Eye (tissue), 1 donor: ENCODE results near the gene SPECC1L.
"Not testable (repeated sequence)": the region's sequence is repeated elsewhere in the genome, so short reads cannot be mapped to it uniquely, and the experiment has no call there.

Experiments used
- DNase-seq: peaks from one replicate; pipeline ENCODE4 v3.0.0-alpha.2; 2015

The SPECC1L gene, protein sequence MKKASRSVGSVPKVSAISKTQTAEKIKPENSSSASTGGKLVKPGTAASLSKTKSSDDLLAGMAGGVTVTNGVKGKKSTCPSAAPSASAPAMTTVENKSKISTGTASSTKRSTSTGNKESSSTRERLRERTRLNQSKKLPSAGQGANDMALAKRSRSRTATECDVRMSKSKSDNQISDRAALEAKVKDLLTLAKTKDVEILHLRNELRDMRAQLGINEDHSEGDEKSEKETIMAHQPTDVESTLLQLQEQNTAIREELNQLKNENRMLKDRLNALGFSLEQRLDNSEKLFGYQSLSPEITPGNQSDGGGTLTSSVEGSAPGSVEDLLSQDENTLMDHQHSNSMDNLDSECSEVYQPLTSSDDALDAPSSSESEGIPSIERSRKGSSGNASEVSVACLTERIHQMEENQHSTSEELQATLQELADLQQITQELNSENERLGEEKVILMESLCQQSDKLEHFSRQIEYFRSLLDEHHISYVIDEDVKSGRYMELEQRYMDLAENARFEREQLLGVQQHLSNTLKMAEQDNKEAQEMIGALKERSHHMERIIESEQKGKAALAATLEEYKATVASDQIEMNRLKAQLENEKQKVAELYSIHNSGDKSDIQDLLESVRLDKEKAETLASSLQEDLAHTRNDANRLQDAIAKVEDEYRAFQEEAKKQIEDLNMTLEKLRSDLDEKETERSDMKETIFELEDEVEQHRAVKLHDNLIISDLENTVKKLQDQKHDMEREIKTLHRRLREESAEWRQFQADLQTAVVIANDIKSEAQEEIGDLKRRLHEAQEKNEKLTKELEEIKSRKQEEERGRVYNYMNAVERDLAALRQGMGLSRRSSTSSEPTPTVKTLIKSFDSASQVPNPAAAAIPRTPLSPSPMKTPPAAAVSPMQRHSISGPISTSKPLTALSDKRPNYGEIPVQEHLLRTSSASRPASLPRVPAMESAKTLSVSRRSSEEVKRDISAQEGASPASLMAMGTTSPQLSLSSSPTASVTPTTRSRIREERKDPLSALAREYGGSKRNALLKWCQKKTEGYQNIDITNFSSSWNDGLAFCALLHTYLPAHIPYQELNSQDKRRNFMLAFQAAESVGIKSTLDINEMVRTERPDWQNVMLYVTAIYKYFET

GRCh38 chr22:24270556-24271385, at the start of gene SPECC1L:
Gene SPECC1L (plus strand): TSS chr22:24270831. CDS start chr22:24302232, 31,401 bp downstream.
- DNase-seq, result peak; percentile 98

GRCh38 chr22:24224468-24224867, 46.2 kb upstream of the SPECC1L start:
- no peak for DNase-seq

DNA sequence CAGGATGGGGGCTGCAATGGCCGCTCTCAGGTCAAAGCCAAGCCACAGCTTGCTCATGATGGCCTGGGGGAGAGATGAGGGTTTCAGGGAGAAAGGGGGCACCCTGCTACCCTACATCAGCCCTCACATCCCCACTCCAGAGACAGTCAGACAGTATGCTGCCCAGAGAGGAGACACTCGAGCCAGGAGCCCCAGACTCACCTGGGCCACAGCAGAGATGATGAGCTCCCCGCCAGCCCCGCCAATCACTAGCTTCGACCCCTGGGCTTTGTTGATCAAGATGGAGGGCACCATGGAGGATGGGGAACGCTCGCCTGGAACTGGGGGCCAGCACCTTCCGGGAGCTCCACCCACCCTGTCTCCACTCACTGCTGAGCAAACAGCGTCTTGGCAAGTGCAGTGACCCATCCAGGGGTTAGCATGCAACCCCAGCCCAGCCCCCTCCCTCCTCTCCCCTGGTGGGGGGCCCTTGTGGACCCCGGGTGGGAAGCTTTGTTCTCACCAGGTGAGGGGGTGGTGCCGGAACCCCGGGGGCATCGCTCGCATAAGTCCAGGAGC, 45.5 kb upstream of the SPECC1L start:
- no peak for DNase-seq

DNA sequence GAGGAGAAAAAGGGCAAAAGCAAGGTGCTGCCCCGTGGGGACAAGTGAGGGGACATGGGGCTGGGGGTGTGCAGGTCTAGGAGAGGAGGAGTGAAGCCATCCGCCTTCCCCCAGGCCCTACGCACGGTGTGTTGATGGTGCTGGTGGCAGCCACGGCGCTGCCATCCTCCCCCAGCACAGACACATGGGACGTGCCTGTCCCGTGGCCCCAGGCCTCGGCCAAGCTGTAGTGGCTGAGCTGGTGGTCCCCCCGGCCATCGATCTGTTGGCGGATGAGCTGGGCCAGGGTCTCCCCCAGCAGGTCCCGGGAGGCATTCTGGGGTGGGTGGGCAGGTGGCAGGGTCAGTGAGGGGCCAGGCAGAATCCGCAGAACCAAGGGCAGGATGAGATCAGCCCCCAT, 44.7 kb upstream of the SPECC1L start:
- DNase-seq, result no peak

DNA sequence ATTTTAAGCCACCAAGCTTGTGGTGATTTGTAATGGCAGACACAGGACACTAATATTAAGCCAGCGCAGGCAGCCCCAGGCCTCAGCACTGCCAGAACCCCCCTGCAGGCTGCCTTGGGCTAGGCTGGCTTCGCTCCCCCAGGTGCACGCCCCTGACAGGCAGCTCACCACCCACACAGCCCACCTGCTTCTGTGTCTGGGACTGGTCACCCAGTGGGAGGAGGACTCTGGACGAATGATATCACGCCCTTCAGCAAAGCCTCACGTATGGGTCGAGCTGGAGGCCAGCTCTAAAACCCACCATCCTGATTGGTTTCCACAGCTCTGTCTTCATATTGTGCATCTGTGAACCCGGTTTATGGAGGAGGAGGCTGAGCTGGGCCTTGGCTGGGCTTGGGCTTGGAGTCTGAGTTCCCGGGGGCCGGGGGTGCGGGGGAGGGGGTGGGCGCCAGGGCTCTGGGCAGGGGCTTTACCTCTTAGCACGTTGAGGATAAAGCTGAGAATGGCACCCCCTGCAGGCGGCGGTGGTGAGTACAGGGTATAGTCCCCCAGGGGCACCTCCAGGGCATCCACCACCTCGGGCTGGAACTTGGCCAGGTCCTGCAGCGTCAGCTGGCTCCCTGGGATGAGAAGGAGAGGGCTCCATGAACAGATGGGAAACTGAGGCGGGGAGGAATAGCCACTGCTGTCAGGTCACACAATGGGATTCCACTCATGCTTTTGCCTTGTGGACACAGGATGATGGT, 39.5 kb upstream of the SPECC1L start:
- no peak for DNase-seq

DNA sequence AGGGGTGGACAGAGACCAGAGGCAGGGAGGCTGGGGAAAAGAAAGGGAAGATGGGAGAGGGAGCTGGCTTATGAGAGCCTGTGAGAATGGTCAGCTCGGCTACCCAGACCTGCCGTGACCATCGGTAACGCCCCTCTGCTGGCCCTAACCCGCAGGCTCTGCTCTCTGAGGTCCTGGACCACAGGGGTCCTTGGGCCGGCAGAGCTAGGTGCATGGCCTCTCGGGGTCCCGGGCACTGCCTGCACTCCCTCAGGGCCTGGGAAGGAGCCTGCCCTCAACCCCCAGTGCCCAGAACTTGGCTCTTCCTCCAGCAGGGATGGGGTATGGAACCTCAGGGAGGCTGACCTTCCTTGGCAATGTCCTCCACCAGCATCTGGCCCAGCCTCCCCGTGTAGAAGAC, 38.9 kb upstream of the SPECC1L start:
- DNase-seq, result no peak

DNA sequence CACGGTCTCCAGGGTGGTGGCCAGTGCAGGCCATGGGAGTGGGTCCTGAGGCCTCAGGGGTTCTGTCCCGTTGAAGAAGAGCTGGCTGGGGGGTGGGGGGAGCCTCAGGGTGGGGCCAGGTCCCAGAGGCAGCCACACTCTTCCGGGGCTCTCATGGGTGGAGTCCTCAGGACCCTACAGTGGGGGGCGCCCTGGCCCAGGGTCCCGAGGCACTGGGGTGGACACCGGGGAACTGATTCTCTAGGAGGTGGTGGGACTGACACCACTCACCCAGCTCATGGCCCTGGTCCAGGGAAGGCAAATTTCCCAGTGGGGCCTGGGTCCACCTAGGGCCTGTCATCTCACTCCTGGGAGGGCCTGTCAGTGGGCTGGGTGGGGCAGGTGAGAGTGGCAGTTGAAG, 38.5 kb upstream of the SPECC1L start:
- no peak for DNase-seq

DNA sequence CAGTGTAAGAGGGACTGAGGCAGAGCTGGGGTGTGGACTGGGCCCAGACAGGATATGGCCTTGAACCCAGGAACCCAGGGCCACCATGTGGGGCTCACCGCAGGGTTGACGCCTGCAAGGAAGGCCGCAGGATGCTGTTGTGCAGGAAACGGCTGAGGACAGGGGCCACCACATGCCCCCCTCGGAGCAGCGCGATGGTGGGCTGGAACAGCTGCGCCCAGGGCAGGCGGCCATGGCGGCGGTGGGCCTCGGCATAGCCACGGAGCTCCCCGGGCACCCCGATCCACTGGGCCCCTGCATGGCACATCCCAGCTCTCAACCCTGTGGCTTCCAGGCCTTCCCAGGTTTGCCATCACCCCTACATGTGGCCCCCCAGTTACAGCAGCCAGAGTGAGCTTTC, 37.9 kb upstream of the SPECC1L start:
- no peak for DNase-seq

GRCh38 chr22:24233235-24233634, 37.4 kb upstream of the SPECC1L start:
- no peak for DNase-seq

DNA sequence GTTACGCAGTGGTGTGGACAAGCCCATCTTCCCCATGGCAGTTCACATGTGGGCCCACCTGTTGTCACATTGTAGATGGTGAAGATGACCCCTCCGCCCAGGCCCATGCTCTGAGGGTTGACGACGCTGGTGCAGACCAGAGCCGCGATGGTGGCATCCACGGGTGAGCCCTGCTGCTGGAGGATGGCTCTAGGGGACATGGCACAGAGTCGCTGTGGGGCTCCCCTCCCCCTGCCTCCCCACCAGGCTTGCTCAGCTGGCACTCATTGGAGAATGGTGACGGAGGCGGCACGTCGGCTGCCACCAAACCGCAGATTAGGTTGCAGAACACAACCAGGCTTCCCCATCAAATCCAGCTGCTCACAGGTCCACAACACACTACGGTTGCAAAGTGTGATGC, 36.8 kb upstream of the SPECC1L start:
- DNase-seq, result no peak

DNA sequence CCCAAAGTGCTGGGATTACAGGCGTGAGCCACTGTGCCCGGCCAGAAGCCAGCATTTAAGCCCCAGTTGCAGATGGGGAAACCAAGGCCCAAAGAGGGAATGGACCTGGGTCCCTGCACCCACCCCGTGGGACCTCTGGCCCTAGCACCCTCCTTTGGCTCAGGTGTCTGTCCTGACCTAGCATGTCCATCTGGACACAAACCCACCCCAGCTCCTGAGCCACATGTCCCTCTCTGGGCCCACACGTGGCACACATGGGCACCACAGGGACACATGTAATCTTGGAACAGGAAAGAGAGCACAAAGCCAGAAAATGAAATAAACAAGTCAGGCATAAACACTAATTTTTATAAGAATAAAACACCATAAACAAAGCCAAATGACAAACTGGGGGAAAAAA, 35.3 kb upstream of the SPECC1L start:
- no peak for DNase-seq

GRCh38 chr22:24236656-24237055, 34.0 kb upstream of the SPECC1L start:
- DNase-seq, result peak; percentile 18

DNA sequence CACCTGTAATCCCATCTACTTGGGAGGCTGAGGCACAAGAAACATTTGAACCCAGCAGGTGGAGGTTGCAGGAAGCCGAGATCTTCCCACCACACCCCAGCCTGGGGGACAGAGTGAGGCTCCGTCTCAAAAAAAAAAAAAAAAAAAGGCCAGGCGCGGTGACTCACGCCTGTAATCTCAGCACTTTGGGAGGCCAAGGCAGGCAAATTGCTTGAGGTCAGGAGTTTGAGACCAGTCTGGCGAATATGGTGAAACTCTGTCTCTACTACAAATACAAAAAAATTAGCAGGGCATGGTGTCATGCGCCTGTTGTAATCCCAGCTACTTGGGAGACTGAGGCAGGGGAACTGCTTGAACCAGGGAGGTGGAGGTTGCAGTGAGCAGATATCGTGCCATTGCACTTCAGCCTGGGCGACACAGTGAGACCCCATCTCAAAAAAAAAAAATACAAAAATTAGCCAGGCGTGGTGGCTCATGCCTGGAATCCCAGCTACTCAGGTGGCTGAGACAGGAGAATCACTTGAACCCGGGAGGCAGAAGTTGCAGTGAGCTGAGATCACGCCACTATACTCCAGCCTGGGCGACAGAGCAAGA, 32.4 kb upstream of the SPECC1L start:
- DNase-seq, result not testable (repeated sequence)

DNA sequence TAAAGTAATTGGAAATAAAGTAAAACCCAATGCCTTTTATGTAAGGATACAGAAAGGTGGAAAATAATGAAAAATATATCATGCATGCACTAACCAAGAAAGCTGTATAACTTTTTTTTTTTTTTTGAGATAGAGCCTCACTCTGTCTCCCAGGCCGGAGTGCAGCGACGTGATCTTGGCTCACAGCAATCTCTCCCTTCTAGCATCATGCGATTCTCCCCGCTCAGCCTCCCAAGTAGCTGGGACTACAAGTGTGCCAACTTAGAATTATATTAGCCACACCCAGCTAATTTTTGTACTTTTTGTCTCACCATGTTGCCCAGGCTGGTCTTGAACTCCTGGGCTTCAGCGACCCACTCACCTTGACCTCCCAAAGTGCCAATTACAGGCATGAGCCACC, 30.2 kb upstream of the SPECC1L start:
- no peak for DNase-seq

- DNase-seq, result not testable (repeated sequence)
Observed at GRCh38 chr22:24240985-24241692, 29.5 kb upstream of the SPECC1L start.

GRCh38 chr22:24243417-24243816, 27.2 kb upstream of the SPECC1L start:
- peak; percentile 33 for DNase-seq

DNA sequence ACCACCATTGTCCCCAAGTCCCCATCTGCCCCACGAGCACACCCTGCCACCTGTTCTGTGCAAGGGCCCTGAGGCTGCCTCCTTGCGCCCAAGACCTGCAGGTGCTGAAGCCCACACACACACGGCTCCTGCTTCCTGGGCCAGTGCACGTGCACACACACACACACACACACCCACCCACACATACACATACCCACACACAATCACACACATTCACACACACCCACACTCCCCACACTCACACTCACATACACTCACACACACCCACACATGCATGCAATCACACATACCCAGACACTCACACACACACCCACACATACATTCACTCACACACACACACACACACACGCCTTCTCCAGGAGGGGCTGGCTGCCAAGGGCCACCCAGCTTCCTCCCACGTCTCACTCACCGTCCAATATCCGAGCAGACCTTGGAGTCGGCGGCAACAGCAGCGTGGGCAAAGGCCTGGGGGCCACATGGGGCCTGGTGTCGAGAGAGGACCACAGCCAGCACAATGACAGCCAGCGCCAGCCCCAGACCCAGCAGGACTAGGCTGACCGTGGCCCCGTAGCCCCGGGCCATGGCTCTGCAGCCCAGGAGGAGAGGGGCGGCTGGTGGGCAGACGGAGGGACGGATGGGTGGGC, 26.4 kb upstream of the SPECC1L start:
- DNase-seq, result no peak

GRCh38 chr22:24245030-24245431, 25.6 kb upstream of the SPECC1L start, which contains the start of gene GGT5:
Gene GGT5 (minus strand): TSS chr22:24245082. CDS start chr22:24244725, 357 bp downstream.
- not testable (repeated sequence) for DNase-seq
